H1 (cell line): ENCODE data around the gene MRPL4. TPM values are rescaled to one million over a fixed set of nuclear protein-coding genes. Genes with fewer than 3 reads are reported as not detected.
A peak's percentile ranks its signal among the peaks of the same experiment; 100 is the strongest.

ENCODE experiments used
- CTCF ChIA-PET: fragments of 300-600 bp; sonication (Branson Sonifier 250); formaldehyde crosslinking; loops from one replicate; lab custom pipeline; 2021; ENCODE audit not compliant: partially characterized antibody; lab: Charles Lee
- POLR2A ChIA-PET: fragments of 300-600 bp; sonication (Branson Sonifier 250); formaldehyde crosslinking; loops from one replicate; lab custom pipeline; 2021; ENCODE audit warnings: inconsistent platforms; ENCODE audit not compliant: partially characterized antibody; lab: Charles Lee
- DNase-seq, 2 experiments: peaks; one replicate each; pipeline versions ENCODE4 v3.0.0 to v3.0.0-alpha.2; 2010 to 2022; ENCODE audit warnings: low spot score in 2 of 2, low read depth in 1 of 2, mixed read lengths in 1 of 2
- FAIRE-seq: peaks from 2 replicates; lab custom pipeline; 2011; peaks lifted over from hg19 to GRCh38; lab: Jason Lieb, UNC
- H2AFZ ChIP-seq: 2 replicates; pipeline ENCODE4 v1.8.1; 2012; ENCODE audit warnings: low read length, inconsistent platforms
- H2AK5ac ChIP-seq: 2 replicates; pipeline ENCODE4 v1.6.1; 2013; ENCODE audit warnings: low read depth, low read length
- H2BK120ac ChIP-seq: replicated peaks from 2 replicates; pipeline ENCODE3; 2013; ENCODE audit warnings: low read depth, low read length, inconsistent platforms
- H2BK12ac ChIP-seq: 2 replicates; pipeline ENCODE4 v1.6.1; 2013; ENCODE audit warnings: low read depth, low read length
- H2BK15ac ChIP-seq: 2 replicates; pipeline ENCODE4 v1.6.1; 2013; ENCODE audit warnings: low read length
- H2BK20ac ChIP-seq: 2 replicates; pipeline ENCODE4 v1.6.1; 2013; ENCODE audit warnings: low read length
- H2BK5ac ChIP-seq: 2 replicates; pipeline ENCODE4 v1.6.1; 2013; ENCODE audit warnings: low read depth, low read length
- H3K14ac ChIP-seq: 2 replicates; pipeline ENCODE4 v1.6.1; 2013; ENCODE audit warnings: inconsistent platforms; ENCODE audit not compliant: insufficient read length
- H3K18ac ChIP-seq: 2 replicates; pipeline ENCODE4 v1.6.1; 2013; ENCODE audit warnings: low read length; ENCODE audit errors: extremely low read depth
- H3K23ac ChIP-seq: 2 replicates; pipeline ENCODE4 v1.6.1; 2013; ENCODE audit warnings: inconsistent platforms; ENCODE audit not compliant: insufficient read length
- H3K23me2 ChIP-seq: 2 replicates; pipeline ENCODE4 v1.6.1; 2013; ENCODE audit warnings: low read depth, low read length
- H3K27ac ChIP-seq: 2 replicates; pipeline ENCODE4 v1.6.1; 2011; ENCODE audit warnings: low read depth, low read length, inconsistent platforms
- H3K27me3 ChIP-seq, 4 experiments: replicated peaks in 1 of 4; 1 replicate in 1 of 4; 2 replicates in 3 of 4; pipeline versions ENCODE4 v1.6.1 to v1.8.1; 2011 to 2013; ENCODE audit warnings: low read length in 3 of 4, mild to moderate bottlenecking in 3 of 4, inconsistent platforms in 2 of 4, mixed read lengths in 2 of 4, moderate library complexity in 1 of 4; ENCODE audit not compliant: control insufficient read depth in 3 of 4, insufficient read depth in 3 of 4; ENCODE audit errors: extremely low read depth in 1 of 4
- H3K36me3 ChIP-seq, 4 experiments: 2 replicates each; pipeline versions ENCODE4 v1.6.1 to v1.8.1; 2011 to 2013; ENCODE audit warnings: mild to moderate bottlenecking in 4 of 4, low read length in 3 of 4, moderate library complexity in 2 of 4, control low read depth in 1 of 4, inconsistent platforms in 1 of 4; ENCODE audit not compliant: insufficient read depth in 4 of 4, control insufficient read depth in 2 of 4
- H3K4ac ChIP-seq: replicated peaks from 2 replicates; pipeline ENCODE3; 2013; ENCODE audit warnings: low read length, low read depth, mixed read lengths, inconsistent platforms; ENCODE audit not compliant: insufficient read length
- H3K4me1 ChIP-seq, 4 experiments: replicated peaks in 1 of 4; 1 replicate in 1 of 4; 2 replicates in 3 of 4; pipeline versions ENCODE4 v1.6.1 to v1.8.1; 2011 to 2013; ENCODE audit warnings: low read length in 3 of 4, inconsistent platforms in 2 of 4, mixed read lengths in 1 of 4; ENCODE audit not compliant: insufficient read depth in 4 of 4, control insufficient read depth in 3 of 4
- H3K4me2 ChIP-seq, 2 experiments: 2 replicates each; pipeline versions ENCODE4 v1.6.1 to v1.8.1; 2011 to 2013; ENCODE audit warnings: low read depth in 2 of 2, low read length in 2 of 2, control low read depth in 1 of 2, inconsistent platforms in 1 of 2, mild to moderate bottlenecking in 1 of 2; ENCODE audit not compliant: insufficient read depth in 1 of 2
- H3K4me3 ChIP-seq, 4 experiments: fragments of 200-600, 300-600 bp in 1 of 4; sonication (generic), shearing (Covaris generic), sonication (Bioruptor Twin) in 1 of 4; 2 replicates each; pipeline versions ENCODE4 v1.5.1 to v1.8.1; 2011 to 2016; ENCODE audit warnings: low read length in 4 of 4, low read depth in 3 of 4, control low read depth in 2 of 4, inconsistent platforms in 2 of 4, mild to moderate bottlenecking in 2 of 4, mixed read lengths in 1 of 4, moderate library complexity in 1 of 4; ENCODE audit not compliant: insufficient read depth in 2 of 4; ENCODE audit errors: extremely low read depth in 1 of 4
- H3K56ac ChIP-seq: replicated peaks from 2 replicates; pipeline ENCODE3; 2013; ENCODE audit warnings: low read depth, mild to moderate bottlenecking, mixed read lengths, low read length, inconsistent platforms; ENCODE audit not compliant: insufficient read length
- H3K79me1 ChIP-seq: 2 replicates; pipeline ENCODE4 v1.6.1; 2013; ENCODE audit warnings: low read depth, low read length, control low read depth
- H3K79me2 ChIP-seq, 2 experiments: 2 replicates each; pipeline versions ENCODE4 v1.6.1 to v1.8.1; 2012 to 2013; ENCODE audit warnings: low read length in 2 of 2, mild to moderate bottlenecking in 2 of 2, inconsistent platforms in 1 of 2; ENCODE audit not compliant: insufficient read depth in 2 of 2, control insufficient read depth in 1 of 2
- H3K9ac ChIP-seq, 4 experiments: replicated peaks in 1 of 4; 1 replicate in 1 of 4; 2 replicates in 3 of 4; pipeline versions ENCODE4 v1.6.1 to v1.8.1; 2011 to 2013; ENCODE audit warnings: low read depth in 3 of 4, low read length in 3 of 4, control low read depth in 2 of 4, mild to moderate bottlenecking in 2 of 4, moderate library complexity in 2 of 4, inconsistent platforms in 1 of 4; ENCODE audit errors: extremely low read depth in 1 of 4
- H3K9me3 ChIP-seq, 2 experiments: 2 replicates each; pipeline versions ENCODE4 v1.6.1 to v1.8.1; 2012 to 2013; ENCODE audit warnings: mild to moderate bottlenecking in 2 of 2, moderate library complexity in 2 of 2, control low read depth in 1 of 2, inconsistent platforms in 1 of 2, low read depth in 1 of 2, low read length in 1 of 2, mixed read lengths in 1 of 2; ENCODE audit not compliant: insufficient read depth in 2 of 2
- H4K20me1 ChIP-seq, 2 experiments: replicated peaks in 1 of 2; 2 replicates each; pipeline versions ENCODE3 to v1.8.1; 2011 to 2013; ENCODE audit warnings: inconsistent platforms in 2 of 2, low read length in 2 of 2, mild to moderate bottlenecking in 1 of 2; ENCODE audit not compliant: insufficient read depth in 2 of 2, control insufficient read depth in 1 of 2
- H4K5ac ChIP-seq: 2 replicates; pipeline ENCODE4 v1.6.1; 2013; ENCODE audit warnings: low read length, low read depth, mixed read lengths, inconsistent platforms; ENCODE audit not compliant: insufficient read length
- H4K8ac ChIP-seq: 2 replicates; pipeline ENCODE4 v1.8.0; 2013; ENCODE audit warnings: mild to moderate bottlenecking, moderate library complexity, low read length, inconsistent platforms; ENCODE audit not compliant: insufficient read depth; ENCODE audit errors: extremely low read depth
- H4K91ac ChIP-seq: replicated peaks from 2 replicates; pipeline ENCODE3; 2013; ENCODE audit warnings: low read length, mixed read lengths, inconsistent platforms; ENCODE audit not compliant: insufficient read length
- WGBS, 2 experiments: shearing (Covaris generic) in 1 of 2; methylation state at CpG; one replicate each; pipeline versions ENCODE4 v1.1.6 to v1.1.7; 2013 to 2015; ENCODE audit warnings: low lambda C conversion rate in 2 of 2, mixed read lengths in 2 of 2, inconsistent platforms in 1 of 2, low coverage in 1 of 2, missing lambda C conversion rate in 1 of 2; ENCODE audit not compliant: insufficient replicate concordance in 2 of 2, insufficient coverage in 1 of 2, insufficient read length in 1 of 2; ENCODE audit errors: extremely low coverage in 1 of 2, missing lambda C conversion rate in 1 of 2; 5-methylcytosine and 5-hydroxymethylcytosine counted together
- polyA plus RNA-seq, 7 experiments: library from polyadenylated mRNA; depleted of rRNA in 3 of 7; stranded (reverse) in 5 of 7; unstranded in 2 of 7; fragments of >200 nt in 5 of 7; fragments of 200-250 nt in 2 of 7; gene quantifications; 1 replicate in 5 of 7; 2 replicates in 1 of 7; 4 replicates in 1 of 7; pipeline versions ENCODE4 v1.2.1 to v1.2.3, GENCODE V29; 2011 to 2013; ENCODE audit warnings: missing spikeins in 2 of 7, mixed read lengths in 2 of 7
- total RNA-seq: library from RNA; stranded (reverse); fragmentation: NEBNext Ultra II Directional; extraction: Animal tissue kit (Norgen Biotek cat#: 25700); gene quantifications from 2 replicates; pipeline ENCODE4 v1.2.1, GENCODE V29; 2021

Gene MRPL4
- total and polyA plus RNA-seq, 2 of the 8 experiments (the other 6 are each of a cell fraction or from before 2014, with no cell fraction given) = 82.3 to 187 TPM

DNA sequence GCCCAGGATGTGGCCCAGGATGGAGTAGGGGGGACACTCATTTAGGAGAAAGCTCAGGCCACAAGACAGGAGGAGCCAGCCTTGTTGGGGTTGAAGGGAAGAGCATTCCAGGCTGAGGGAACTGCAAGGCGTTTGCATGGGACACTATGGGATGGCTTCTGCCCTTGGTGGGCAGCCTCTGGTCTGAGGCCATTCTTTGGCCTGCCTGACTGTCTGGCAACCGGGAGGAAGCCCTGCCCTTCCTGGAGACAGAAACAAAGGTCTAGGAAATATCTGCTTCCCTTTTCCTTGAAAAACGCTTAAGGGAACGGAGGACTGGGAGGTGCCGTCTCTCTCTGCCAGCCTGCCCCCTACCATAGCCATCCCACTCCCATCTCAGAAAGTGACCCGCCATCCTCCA lies 16.1 kb downstream of the MRPL4 start:
- H2BK20ac ChIP-seq = no peak overlapping the region
- FAIRE-seq (no peak), DNase-seq (no peak)
- no peak overlapping the region for H2BK15ac ChIP-seq
- peaks cover 11% of the 10 kb centered on the region; the same call in 1 of the 2 replicates for H3K23me2 ChIP-seq
- H4K91ac ChIP-seq = no peak overlapping the region
- H3K18ac ChIP-seq = no peak overlapping the region
- no peaks in the 10 kb centered on the region for H3K79me1 ChIP-seq
- no peak overlapping the region for H2BK5ac ChIP-seq
- H3K9me3 ChIP-seq = no peaks in the 10 kb centered on the region
- ChIA-PET CTCF (interaction anchor here (0.6 to 9.4 kb wide), 9 partner anchors 9 to 238 kb away, joined by 3 to 122 read pairs (median 4); partner anchors contain the start of genes ICAM4, ICAM5 and TYK2), POLR2A (interaction anchor here (0.6 to 1.8 kb wide), 5 partner anchors 9 to 288 kb away, joined by 3 to 6 read pairs (median 3); partner anchors contain the start of gene TYK2)
- H2AK5ac ChIP-seq = 0 out of 2 replicates have a peak overlapping the region, but pooled peaks have one; percentile 39
- H2BK12ac ChIP-seq = no peak overlapping the region
- H2AFZ ChIP-seq = no peak overlapping the region
- H3K14ac ChIP-seq = no peak overlapping the region
- H3K23ac ChIP-seq = no peak overlapping the region
- H3K4me2 ChIP-seq = no peak overlapping the region
- H2BK120ac ChIP-seq = no peak overlapping the region
- H3K56ac ChIP-seq = no peak overlapping the region
- no peaks in the 10 kb centered on the region for H3K36me3 ChIP-seq
- no peak overlapping the region for H3K4me3 ChIP-seq
- H4K5ac ChIP-seq = no peak overlapping the region
- H4K8ac ChIP-seq = no peak overlapping the region
- no peak overlapping the region for H3K27ac ChIP-seq
- H3K9ac ChIP-seq = no peak overlapping the region
- H3K4me1 ChIP-seq = peaks cover 0 to 8% (median 5%) of the 10 kb centered on the region in 4 experiments; a peak in 5 of 7 replicates
- H3K79me2 ChIP-seq = no peaks in the 10 kb centered on the region
- peaks cover 9 to 25% (median 23%) of the 10 kb centered on the region in 4 experiments for H3K27me3 ChIP-seq
- no peak overlapping the region for H3K4ac ChIP-seq
- no peaks in the 10 kb centered on the region for H4K20me1 ChIP-seq
- 80% methylated on average over 6 of the region's 6 CpGs; no CpG with 5 or more reads in 1 of the 2 experiments for WGBS, 2 experiments
